Right hindlimb (tissue), 1 donor: ENCODE results near the gene ADAMTS2.

Source experiments
- DNase-seq: peaks from one replicate; pipeline ENCODE4 v3.0.0-alpha.2; 2018

The ADAMTS2 gene

GRCh38 chr5:179187681-179188575, 157.3 kb downstream of the ADAMTS2 start:
- DNase-seq, result no peak

GRCh38 chr5:179187229-179187678, 158.0 kb downstream of the ADAMTS2 start:
- DNase-seq, result no peak

GRCh38 chr5:179186801-179187200, 158.5 kb downstream of the ADAMTS2 start:
- no peak for DNase-seq

- DNase-seq, result no peak
These were observed 159.3 kb downstream of the ADAMTS2 start for GRCh38 chr5:179185941-179186411.

- no peak for DNase-seq
These were observed 159.9 kb downstream of the ADAMTS2 start for GRCh38 chr5:179185256-179185940.

- DNase-seq, result no peak
These were observed 160.7 kb downstream of the ADAMTS2 start for GRCh38 chr5:179184521-179185050.

- DNase-seq, result no peak
These were observed 161.8 kb downstream of the ADAMTS2 start for GRCh38 chr5:179183481-179183880.

- no peak for DNase-seq
These were observed 162.7 kb downstream of the ADAMTS2 start for GRCh38 chr5:179182601-179183000.

GRCh38 chr5:179181988-179182387, 163.3 kb downstream of the ADAMTS2 start:
- no peak for DNase-seq

- no peak for DNase-seq
These were observed 164.2 kb downstream of the ADAMTS2 start for GRCh38 chr5:179180921-179181645.

- no peak for DNase-seq
These were observed 165.1 kb downstream of the ADAMTS2 start for GRCh38 chr5:179180061-179180610.

- no peak for DNase-seq
These were observed 167.3 kb downstream of the ADAMTS2 start for GRCh38 chr5:179177711-179178575.

GRCh38 chr5:179176571-179177230, 168.6 kb downstream of the ADAMTS2 start:
- no peak for DNase-seq

- DNase-seq, result no peak
These were observed 169.1 kb downstream of the ADAMTS2 start for GRCh38 chr5:179176166-179176565.

GRCh38 chr5:179171816-179172745, 173.2 kb downstream of the ADAMTS2 start:
- DNase-seq, result no peak

GRCh38 chr5:179171251-179171815, 173.9 kb downstream of the ADAMTS2 start:
- DNase-seq, result peak; percentile 15

- DNase-seq, result peak; percentile 29
These were observed 174.7 kb downstream of the ADAMTS2 start for GRCh38 chr5:179170606-179171005.

GRCh38 chr5:179169836-179170235, 175.4 kb downstream of the ADAMTS2 start:
- DNase-seq, result peak; percentile 12

GRCh38 chr5:179168664-179169063, 176.6 kb downstream of the ADAMTS2 start:
- peak; percentile 19 for DNase-seq
